Measurements from ENCODE around the gene CIRBP. TPM values are rescaled to one million over a fixed set of nuclear protein-coding genes. Genes with fewer than 3 reads are reported as not detected.

The CIRBP gene
- total and polyA plus RNA-seq, 7 donors = 137 to 591 (median 296) TPM

- DNase-seq (peak; percentile 91 to 96), ATAC-seq (peak; percentile 41 to 49 (median 46))
- WGBS, 3 donors = 1 to 2% (median 1%) methylated on average over 34 to 60 of the region's 60 CpGs
- peaks cover 0 to 20% of the 10 kb centered on the region in 2 donors for H3K36me3 ChIP-seq (ENCODE audit: insufficient read depth in 1 of 2, low read depth in 1 of 2)
- H3K9me3 ChIP-seq = no peaks in the 10 kb centered on the region
- no peaks in the 10 kb centered on the region for H3K27me3 ChIP-seq (ENCODE audit: insufficient read depth in 3 of 3, low read length in 2 of 3)
- H3K4me1 ChIP-seq = peaks cover 51% of the 10 kb centered on the region
- H3K4me3 ChIP-seq = peak within 1 kb of the TSS; percentile 80
- peak within 1 kb of the TSS; percentile 99 for H3K27ac ChIP-seq
- intact Hi-C loops (cut with DNase I) = no loop called here
- peak; percentile 44 for TF ChIP-seq CTCF (IDR thresholded peaks at IDR 0.05)
Observed at GRCh38 chr19:1248139-1248785, 20.9 kb upstream of the CIRBP start, which contains the start of gene MIDN. Gene MIDN (plus strand): TSS chr19:1248583. CDS start chr19:1250297, 1,714 bp downstream.

- no peaks in the 10 kb centered on the region for H3K27me3 ChIP-seq (ENCODE audit: insufficient read depth in 3 of 3, low read length in 2 of 3)
- ATAC-seq (peak; percentile 8 to 20 (median 10)), DNase-seq (peak; percentile 89 to 93)
- intact Hi-C loops (cut with DNase I) = no loop called here
- H3K9me3 ChIP-seq = no peaks in the 10 kb centered on the region
- TF ChIP-seq CTCF (IDR thresholded peaks at IDR 0.05) = peak; percentile 76
- WGBS, 3 donors = 0 to 2% (median 1%) methylated on average over 17 to 72 of the region's 74 CpGs
- peak overlapping the region; percentile 80 for H3K4me3 ChIP-seq
- peaks cover 0 to 25% of the 10 kb centered on the region in 2 donors for H3K36me3 ChIP-seq (ENCODE audit: insufficient read depth in 1 of 2, low read depth in 1 of 2)
- H3K27ac ChIP-seq = peak overlapping the region; percentile 99
- H3K4me1 ChIP-seq = peaks cover 51% of the 10 kb centered on the region
Observed at GRCh38 chr19:1248786-1249297, 20.3 kb upstream of the CIRBP start.

GRCh38 chr19:1249298-1249989 is 19.7 kb upstream of the CIRBP start:
- peak; percentile 1 to 26 (median 2) for ATAC-seq
- no peaks in the 10 kb centered on the region for H3K27me3 ChIP-seq (ENCODE audit: insufficient read depth in 3 of 3, low read length in 2 of 3)
- WGBS, 3 donors = 0 to 1% (median 0%) methylated on average over 11 to 102 of the region's 102 CpGs
- H3K27ac ChIP-seq = peak overlapping the region; percentile 99
- intact Hi-C loops (cut with DNase I) = no loop called here
- no peaks in the 10 kb centered on the region for H3K9me3 ChIP-seq
- DNase-seq = peak; percentile 94 to 96
- peaks cover 52% of the 10 kb centered on the region for H3K4me1 ChIP-seq
- H3K4me3 ChIP-seq = peak overlapping the region; percentile 80
- TF ChIP-seq CTCF (IDR thresholded peaks at IDR 0.05) = no peak
- H3K36me3 ChIP-seq (ENCODE audit: insufficient read depth in 1 of 2, low read depth in 1 of 2) = peaks cover 4 to 31% of the 10 kb centered on the region in 2 donors

GRCh38 chr19:1249990-1250436 is 19.1 kb upstream of the CIRBP start:
- no peaks in the 10 kb centered on the region for H3K9me3 ChIP-seq

More at GRCh38 chr19:1249990-1250436, 19.1 kb upstream of the CIRBP start:
- intact Hi-C loops (cut with DNase I) = no loop called here
- Histone ChIP-seq H3K4me1 (peaks cover 51% of the 10 kb centered on the region), H3K27ac (peak overlapping the region; percentile 99), H3K4me3 (peak overlapping the region; percentile 80), H3K27me3 (ENCODE audit: insufficient read depth in 3 of 3, low read length in 2 of 3) (no peaks in the 10 kb centered on the region), H3K36me3 (ENCODE audit: insufficient read depth in 1 of 2, low read depth in 1 of 2) (peaks cover 5 to 37% of the 10 kb centered on the region in 2 donors)
- 1 to 2% (median 2%) methylated on average over 40 to 67 of the region's 67 CpGs for WGBS, 3 donors
- ATAC-seq (no peak), DNase-seq (no peak)
- TF ChIP-seq CTCF (IDR thresholded peaks at IDR 0.05) = no peak

Data from psoas muscle (tissue), 8 donors.